Smooth muscle cell (in vitro differentiated cells): ENCODE data around the gene LIMCH1. TPM values are rescaled to one million over a fixed set of nuclear protein-coding genes. Genes with fewer than 3 reads are reported as not detected.
A peak's percentile ranks its signal among the peaks of the same experiment; 100 is the strongest.

ENCODE experiments used
- DNase-seq: peaks from one replicate; lab custom pipeline; 2025; ENCODE audit not compliant: unreplicated experiment; lab: John Stamatoyannopoulos, UW
- H2AFZ ChIP-seq: fragments of 200-600 bp; sonication (generic); 2 replicates; pipeline ENCODE4 v1.6.0; 2016; ENCODE audit warnings: antibody characterized with exemption, low read depth, mild to moderate bottlenecking
- H3F3A ChIP-seq: fragments of 200-600 bp; sonication (generic); 2 replicates; pipeline ENCODE4 v1.6.0; 2017; ENCODE audit warnings: antibody characterized with exemption, low read depth
- H3K27ac ChIP-seq: fragments of 200-600 bp; sonication (generic); 2 replicates; pipeline ENCODE4 v1.5.1; 2016; ENCODE audit warnings: low read depth, mild to moderate bottlenecking
- H3K27me3 ChIP-seq: fragments of 200-600 bp; sonication (generic); 2 replicates; pipeline ENCODE4 v1.6.1; 2016; ENCODE audit warnings: low read depth, mild to moderate bottlenecking
- H3K36me3 ChIP-seq: fragments of 200-600 bp; sonication (generic); 2 replicates; pipeline ENCODE4 v1.5.1; 2016; ENCODE audit warnings: low read depth
- H3K4me1 ChIP-seq: fragments of 200-600 bp; sonication (generic); 2 replicates; pipeline ENCODE4 v1.5.1; 2016; ENCODE audit warnings: low read depth
- H3K4me2 ChIP-seq: fragments of 200-600 bp; sonication (generic); 2 replicates; pipeline ENCODE4 v1.6.0; 2016; ENCODE audit warnings: mild to moderate bottlenecking
- H3K4me3 ChIP-seq: fragments of 200-600 bp; sonication (generic); 2 replicates; pipeline ENCODE4 v1.5.1; 2016; ENCODE audit warnings: mild to moderate bottlenecking
- H3K79me2 ChIP-seq: fragments of 200-600 bp; sonication (generic); 2 replicates; pipeline ENCODE4 v1.6.0; 2016; ENCODE audit warnings: low read depth, mild to moderate bottlenecking
- H3K9ac ChIP-seq: fragments of 200-600 bp; sonication (generic); 2 replicates; pipeline ENCODE4 v1.6.0; 2016; ENCODE audit warnings: low read depth
- H3K9me3 ChIP-seq: fragments of 200-600 bp; sonication (generic); replicated peaks from 2 replicates; pipeline ENCODE4 v1.5.1; 2016; ENCODE audit warnings: low read depth
- H4K20me1 ChIP-seq: fragments of 200-600 bp; sonication (generic); 2 replicates; pipeline ENCODE4 v1.6.0; 2016; ENCODE audit warnings: low read depth
- WGBS: methylation state at CpG from one replicate; pipeline ENCODE4 v1.1.7; 2016; ENCODE audit warnings: low lambda C conversion rate; 5-methylcytosine and 5-hydroxymethylcytosine counted together
- polyA plus RNA-seq: library from polyadenylated mRNA; unstranded; fragments of >200 nt; fragmentation: Nextera tagmentation; extraction: Ambion mirVana; gene quantifications from 2 replicates; pipeline ENCODE4 v1.2.1, GENCODE V29; 2016
- total RNA-seq: library from RNA; depleted of rRNA; stranded (reverse); fragments of >200 nt; gene quantifications from 2 replicates; pipeline ENCODE4 v1.2.3, GENCODE V29; 2014
- TF ChIP-seq, protein P1 (sequence below): fragments of 200-600 bp; sonication (generic); IDR thresholded peaks from 2 replicates; pipeline ENCODE4 v1.5.1; 2017; ENCODE audit warnings: borderline replicate concordance, mild to moderate bottlenecking, antibody characterized with exemption; ENCODE audit not compliant: insufficient read depth, poor library complexity, severe bottlenecking

The LIMCH1 gene
- total and polyA plus RNA-seq, 2 experiments from 2014 or later, result 2.6 to 7.6 TPM

- no peaks in the 10 kb centered on the region for H3K9me3 ChIP-seq
- no peaks in the 10 kb centered on the region for H3F3A ChIP-seq
- no peak overlapping the region for H3K27ac ChIP-seq
- no peaks in the 10 kb centered on the region for H3K4me1 ChIP-seq
- H2AFZ ChIP-seq, result no peak overlapping the region
- no peaks in the 10 kb centered on the region for H3K27me3 ChIP-seq
- TF ChIP-seq, protein P1, sequence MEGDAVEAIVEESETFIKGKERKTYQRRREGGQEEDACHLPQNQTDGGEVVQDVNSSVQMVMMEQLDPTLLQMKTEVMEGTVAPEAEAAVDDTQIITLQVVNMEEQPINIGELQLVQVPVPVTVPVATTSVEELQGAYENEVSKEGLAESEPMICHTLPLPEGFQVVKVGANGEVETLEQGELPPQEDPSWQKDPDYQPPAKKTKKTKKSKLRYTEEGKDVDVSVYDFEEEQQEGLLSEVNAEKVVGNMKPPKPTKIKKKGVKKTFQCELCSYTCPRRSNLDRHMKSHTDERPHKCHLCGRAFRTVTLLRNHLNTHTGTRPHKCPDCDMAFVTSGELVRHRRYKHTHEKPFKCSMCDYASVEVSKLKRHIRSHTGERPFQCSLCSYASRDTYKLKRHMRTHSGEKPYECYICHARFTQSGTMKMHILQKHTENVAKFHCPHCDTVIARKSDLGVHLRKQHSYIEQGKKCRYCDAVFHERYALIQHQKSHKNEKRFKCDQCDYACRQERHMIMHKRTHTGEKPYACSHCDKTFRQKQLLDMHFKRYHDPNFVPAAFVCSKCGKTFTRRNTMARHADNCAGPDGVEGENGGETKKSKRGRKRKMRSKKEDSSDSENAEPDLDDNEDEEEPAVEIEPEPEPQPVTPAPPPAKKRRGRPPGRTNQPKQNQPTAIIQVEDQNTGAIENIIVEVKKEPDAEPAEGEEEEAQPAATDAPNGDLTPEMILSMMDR, result no peak
- DNase-seq, result no peak
- no peak overlapping the region for H3K9ac ChIP-seq
- WGBS, result 93% methylated on average over 1 of the region's 1 CpG
- H3K79me2 ChIP-seq, result no peaks in the 10 kb centered on the region
- no peaks in the 10 kb centered on the region for H4K20me1 ChIP-seq
- H3K36me3 ChIP-seq, result no peaks in the 10 kb centered on the region
- H3K4me2 ChIP-seq, result no peak overlapping the region
- H3K4me3 ChIP-seq, result no peak overlapping the region
Observed at GRCh38 chr4:41517747-41518146, 20.2 kb upstream of the LIMCH1 start.

DNA sequence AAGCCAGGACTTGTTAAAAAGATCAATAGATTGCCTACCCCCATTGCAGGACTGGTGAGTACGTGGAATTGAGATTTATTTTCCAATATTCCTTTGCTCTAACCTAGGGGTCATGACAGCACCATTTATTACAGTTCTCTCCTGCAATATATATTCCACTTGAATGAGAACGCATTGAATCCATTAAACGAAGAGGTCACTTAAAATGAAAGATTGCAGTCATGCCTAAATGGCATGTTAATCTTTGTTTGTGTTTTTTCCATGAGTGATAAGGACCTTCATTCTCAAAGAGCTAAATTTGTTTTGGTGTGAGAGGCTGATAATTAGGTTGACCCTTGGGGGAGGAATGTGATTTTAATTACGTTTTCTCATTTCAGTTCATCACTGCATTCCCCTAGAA, 13.5 kb upstream of the LIMCH1 start:
- Histone ChIP-seq H3K79me2 (no peaks in the 10 kb centered on the region), H3K9me3 (no peaks in the 10 kb centered on the region), H3K36me3 (no peaks in the 10 kb centered on the region), H3F3A (no peaks in the 10 kb centered on the region), H3K4me1 (peaks cover 10% of the 10 kb centered on the region), H2AFZ (no peak overlapping the region), H3K27ac (no peak overlapping the region), H3K9ac (no peak overlapping the region), H3K27me3 (no peaks in the 10 kb centered on the region), H3K4me2 (no peak overlapping the region), H3K4me3 (no peak overlapping the region), H4K20me1 (no peaks in the 10 kb centered on the region)
- DNase-seq, result no peak
- 67% methylated on average over 4 of the region's 4 CpGs for WGBS
- TF ChIP-seq, protein P1, result no peak

GRCh38 chr4:41525129-41525528, 12.8 kb upstream of the LIMCH1 start:
- Histone ChIP-seq H3K9me3 (no peaks in the 10 kb centered on the region), H3K27me3 (no peaks in the 10 kb centered on the region), H3F3A (no peaks in the 10 kb centered on the region), H3K79me2 (no peaks in the 10 kb centered on the region), H4K20me1 (no peaks in the 10 kb centered on the region), H3K9ac (no peak overlapping the region), H3K4me3 (no peak overlapping the region), H2AFZ (no peak overlapping the region), H3K4me2 (peak overlapping the region; percentile 53), H3K4me1 (peaks cover 10% of the 10 kb centered on the region), H3K27ac (no peak overlapping the region), H3K36me3 (no peaks in the 10 kb centered on the region)
- DNase-seq, result no peak
- WGBS, result 53% methylated on average over 11 of the region's 11 CpGs
- TF ChIP-seq, protein P1, result no peak

GRCh38 chr4:41526628-41527027, 11.3 kb upstream of the LIMCH1 start:
- Histone ChIP-seq H3K4me2 (no peak overlapping the region), H3K4me1 (peaks cover 10% of the 10 kb centered on the region), H3K27me3 (no peaks in the 10 kb centered on the region), H3K9ac (no peak overlapping the region), H3K9me3 (no peaks in the 10 kb centered on the region), H3K79me2 (no peaks in the 10 kb centered on the region), H3F3A (no peaks in the 10 kb centered on the region), H3K36me3 (no peaks in the 10 kb centered on the region), H4K20me1 (no peaks in the 10 kb centered on the region), H2AFZ (no peak overlapping the region), H3K4me3 (no peak overlapping the region), H3K27ac (no peak overlapping the region)
- no peak for DNase-seq
- WGBS, result 93% methylated on average over 2 of the region's 2 CpGs
- TF ChIP-seq, protein P1, result no peak
